ENCODE measurements around the gene OXLD1. TPM values are rescaled to one million over a fixed set of nuclear protein-coding genes. Genes with fewer than 3 reads are reported as not detected.
A peak's percentile ranks its signal among the peaks of the same experiment; 100 is the strongest.

The OXLD1 gene
- total RNA-seq, 1 experiment from 2014 or later = 75.9 TPM

- H3K4me1 ChIP-seq (ENCODE audit: control insufficient read depth in 1 of 2, insufficient read depth in 2 of 2, low read length in 2 of 2) = peaks cover 18 to 23% of the 10 kb centered on the region in 2 experiments
- ChIA-PET RAD21 (ENCODE audit: low non-redundant PET in 1 of 2, low total read pairs in 2 of 2, uncharacterized antibody in 2 of 2, unreplicated experiment in 2 of 2) (no interaction called here), POLR2A (no interaction called here), CTCF (no interaction called here)
- peaks cover 6% of the 10 kb centered on the region; the same call in 1 of the 2 replicates for H4K20me1 ChIP-seq (ENCODE audit: insufficient read depth)
- no peak overlapping the region for H3K9ac ChIP-seq (ENCODE audit: low read length)
- intact Hi-C loops (cut with micrococcal nuclease) = no loop called here
- no peak for TF ChIP-seq POLR2A (IDR thresholded peaks at IDR 0.05; ENCODE audit: borderline replicate concordance, extremely low read depth, insufficient read depth, insufficient read length)
- TF ChIP-seq CBX3 (IDR thresholded peaks at IDR 0.05; ENCODE audit: low read depth) = no peak
- TF ChIP-seq JUND (IDR thresholded peaks at IDR 0.05) = no peak
- TF ChIP-seq EGR1 (IDR thresholded peaks at IDR 0.05; ENCODE audit: low read depth) = no peak
- TF ChIP-seq ZNF274 (IDR thresholded peaks at IDR 0.05; ENCODE audit: low read depth, low read length) = no peak
- no peak for TF ChIP-seq ATF3 (IDR thresholded peaks at IDR 0.05)
- TF ChIP-seq CEBPB (IDR thresholded peaks at IDR 0.05; ENCODE audit: low read depth) = no peak
- TF ChIP-seq YY1 (IDR thresholded peaks at IDR 0.05; ENCODE audit: extremely low read depth, insufficient replicate concordance, low read depth, low read length) = no peak
- no peak for TF ChIP-seq MAX (IDR thresholded peaks at IDR 0.05)
- TF ChIP-seq SIN3A (IDR thresholded peaks at IDR 0.05; ENCODE audit: low read depth) = no peak
- no peak for TF ChIP-seq ZBTB33 (IDR thresholded peaks at IDR 0.05; ENCODE audit: extremely low read depth, insufficient replicate concordance, low read length)
- TF ChIP-seq ZFX (IDR thresholded peaks at IDR 0.05) = no peak
- TF ChIP-seq FOSL1 (IDR thresholded peaks at IDR 0.05; ENCODE audit: low read depth) = no peak
- TF ChIP-seq POLR2AphosphoS5 (IDR thresholded peaks at IDR 0.05; ENCODE audit: low read depth, low read length) = no peak
- H3K4me2 ChIP-seq (ENCODE audit: low read length) = no peak overlapping the region
- no peaks in the 10 kb centered on the region for H3K9me2 ChIP-seq (ENCODE audit: insufficient read depth)
- H3K27me3 ChIP-seq (ENCODE audit: insufficient read depth, low read length) = no peaks in the 10 kb centered on the region
- no peak overlapping the region for H2AFZ ChIP-seq (ENCODE audit: low read depth, low read length, poor library complexity, severe bottlenecking)
- H3K36me3 ChIP-seq (ENCODE audit: control insufficient read depth in 1 of 2, insufficient read depth in 2 of 2, low read length in 2 of 2) = peaks cover 26 to 65% of the 10 kb centered on the region in 2 experiments
- no peaks in the 10 kb centered on the region for H3K9me3 ChIP-seq (ENCODE audit: control insufficient read depth in 1 of 2, insufficient read depth in 1 of 2, low read depth in 1 of 2, low read length in 2 of 2)
- BruUV-seq (replicated peaks) = no TSS peak
- H3K79me2 ChIP-seq (ENCODE audit: insufficient read depth, low read length) = peaks cover 88% of the 10 kb centered on the region
- H3K27ac ChIP-seq (ENCODE audit: low read depth, low read length) = peak overlapping the region; percentile 0; the same call in 1 of the 2 replicates
- no peak overlapping the region for H3K4me3 ChIP-seq (replicated peaks in 1 of 2; ENCODE audit: low read depth in 1 of 2, low read length in 2 of 2)
- ATAC-seq = no peak
- DNase-seq (ENCODE audit: low read depth, low spot score) = no peak
Measured at GRCh38 chr17:81686614-81687013, 20.2 kb upstream of the OXLD1 start.

Measured in HCT116 (cell line).